ENCODE measurements around the gene ARHGAP24.
"Not testable (repeated sequence)": the region's sequence is repeated elsewhere in the genome, so short reads cannot be mapped to it uniquely, and the experiment has no call there.

ARHGAP24 gene

DNA sequence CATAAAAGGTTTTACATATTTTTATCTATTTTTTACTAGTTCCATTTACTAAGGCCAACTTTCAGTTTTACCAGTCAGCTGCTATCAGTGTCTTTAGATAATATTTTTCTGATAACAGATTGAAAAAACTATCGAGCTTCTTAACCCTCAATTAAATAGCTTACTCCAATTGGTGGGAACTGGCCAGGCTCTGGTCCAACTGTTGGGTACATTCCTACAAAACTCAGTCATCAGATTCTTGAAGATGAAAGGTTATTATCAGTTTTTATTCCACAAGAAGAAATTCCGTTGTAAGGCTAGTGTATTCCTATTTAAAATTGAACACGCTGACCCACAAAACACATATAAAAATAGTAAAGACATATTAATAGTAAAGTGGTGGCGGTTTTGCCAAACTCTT lies 538.7 kb downstream of the ARHGAP24 start:
- Histone ChIP-seq H3K4me1 (ENCODE audit: insufficient read depth, poor library complexity, severe bottlenecking) (peaks cover 3% of the 10 kb centered on the region), H3K36me3 (ENCODE audit: low read depth) (no peaks in the 10 kb centered on the region), H3K27me3 (ENCODE audit: insufficient read depth, poor library complexity, severe bottlenecking) (no peaks in the 10 kb centered on the region), H3K27ac (ENCODE audit: poor library complexity, severe bottlenecking) (no peak overlapping the region), H3K9me3 (ENCODE audit: severe bottlenecking) (no peaks in the 10 kb centered on the region), H3K4me3 (ENCODE audit: severe bottlenecking) (no peak overlapping the region)
- no peak for DNase-seq (ENCODE audit: low spot score)
- TF ChIP-seq, protein P1, sequence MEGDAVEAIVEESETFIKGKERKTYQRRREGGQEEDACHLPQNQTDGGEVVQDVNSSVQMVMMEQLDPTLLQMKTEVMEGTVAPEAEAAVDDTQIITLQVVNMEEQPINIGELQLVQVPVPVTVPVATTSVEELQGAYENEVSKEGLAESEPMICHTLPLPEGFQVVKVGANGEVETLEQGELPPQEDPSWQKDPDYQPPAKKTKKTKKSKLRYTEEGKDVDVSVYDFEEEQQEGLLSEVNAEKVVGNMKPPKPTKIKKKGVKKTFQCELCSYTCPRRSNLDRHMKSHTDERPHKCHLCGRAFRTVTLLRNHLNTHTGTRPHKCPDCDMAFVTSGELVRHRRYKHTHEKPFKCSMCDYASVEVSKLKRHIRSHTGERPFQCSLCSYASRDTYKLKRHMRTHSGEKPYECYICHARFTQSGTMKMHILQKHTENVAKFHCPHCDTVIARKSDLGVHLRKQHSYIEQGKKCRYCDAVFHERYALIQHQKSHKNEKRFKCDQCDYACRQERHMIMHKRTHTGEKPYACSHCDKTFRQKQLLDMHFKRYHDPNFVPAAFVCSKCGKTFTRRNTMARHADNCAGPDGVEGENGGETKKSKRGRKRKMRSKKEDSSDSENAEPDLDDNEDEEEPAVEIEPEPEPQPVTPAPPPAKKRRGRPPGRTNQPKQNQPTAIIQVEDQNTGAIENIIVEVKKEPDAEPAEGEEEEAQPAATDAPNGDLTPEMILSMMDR (IDR thresholded peaks at IDR 0.05; ENCODE audit: poor library complexity, severe bottlenecking) = no peak
- ATAC-seq (ENCODE audit: low read depth) = no peak

DNA sequence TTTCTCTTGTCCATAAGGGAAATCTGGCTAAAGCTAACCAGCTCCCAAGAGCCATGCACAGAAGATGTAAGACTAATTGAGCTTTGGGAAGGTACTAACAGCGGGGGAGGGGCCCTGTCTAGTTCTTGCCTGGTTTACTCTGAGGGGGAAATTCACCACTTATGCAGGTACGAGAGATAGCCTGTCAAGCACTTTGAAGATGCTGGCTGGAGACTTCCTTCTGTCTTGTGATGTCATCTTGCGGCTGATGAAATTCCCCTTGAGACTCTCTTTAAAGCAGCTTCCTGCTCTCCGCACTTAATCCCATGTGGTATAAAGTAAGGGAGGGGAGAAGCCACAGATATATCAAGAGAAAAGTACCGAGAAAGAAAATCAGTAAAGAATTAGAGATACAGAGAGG lies 539.6 kb downstream of the ARHGAP24 start:
- Histone ChIP-seq H3K27ac (ENCODE audit: poor library complexity, severe bottlenecking) (no peak overlapping the region), H3K27me3 (ENCODE audit: insufficient read depth, poor library complexity, severe bottlenecking) (no peaks in the 10 kb centered on the region), H3K9me3 (ENCODE audit: severe bottlenecking) (no peaks in the 10 kb centered on the region), H3K36me3 (ENCODE audit: low read depth) (no peaks in the 10 kb centered on the region), H3K4me1 (ENCODE audit: insufficient read depth, poor library complexity, severe bottlenecking) (peaks cover 3% of the 10 kb centered on the region), H3K4me3 (ENCODE audit: severe bottlenecking) (no peak overlapping the region)
- TF ChIP-seq, protein P1 (IDR thresholded peaks at IDR 0.05; ENCODE audit: poor library complexity, severe bottlenecking) = no peak
- ATAC-seq (ENCODE audit: low read depth) (no peak), DNase-seq (ENCODE audit: low spot score) (no peak)

DNA sequence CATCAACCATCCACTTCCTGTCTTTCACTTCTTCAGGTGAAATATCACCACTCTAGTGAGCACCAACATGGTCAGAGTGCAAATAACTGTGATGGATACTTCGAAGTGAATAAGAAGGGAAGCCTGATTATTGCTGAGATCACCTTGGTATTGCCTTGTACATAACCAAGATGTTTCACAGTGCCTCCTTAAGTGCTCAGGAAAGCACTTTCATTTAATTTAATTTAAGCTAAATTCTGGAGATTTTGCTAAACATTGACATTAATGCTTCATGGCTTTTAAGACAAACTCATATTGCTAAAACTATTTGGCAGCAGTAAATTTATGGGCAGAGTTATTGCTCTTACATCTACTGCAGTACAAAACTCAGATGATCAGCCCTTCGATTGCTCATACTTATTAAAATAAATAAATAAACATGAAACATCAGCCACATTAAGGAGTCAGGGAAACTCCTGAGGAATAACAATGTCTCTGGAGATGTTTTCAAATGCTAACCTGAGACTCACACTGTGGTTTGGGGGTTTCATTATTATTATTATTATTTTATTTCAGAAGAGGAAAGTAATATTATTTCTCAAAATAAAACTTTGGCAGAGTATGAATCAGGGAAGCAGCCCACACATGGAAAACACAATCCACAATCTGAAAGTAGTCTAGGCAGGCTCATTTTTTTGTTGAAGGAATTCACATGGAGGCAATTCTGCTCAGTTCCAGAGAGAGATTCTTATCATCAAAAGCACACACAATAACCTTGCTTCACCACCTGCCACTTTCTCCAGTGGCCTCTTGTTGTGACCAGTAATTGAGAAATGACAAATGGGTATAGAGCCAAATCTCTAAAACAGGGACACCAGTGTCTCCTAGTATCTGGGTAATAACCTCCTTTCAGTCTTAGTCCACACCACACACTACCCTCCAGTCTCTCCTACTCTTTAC lies 540.7 kb downstream of the ARHGAP24 start:
- Histone ChIP-seq H3K4me3 (ENCODE audit: severe bottlenecking) (no peak overlapping the region), H3K36me3 (ENCODE audit: low read depth) (no peaks in the 10 kb centered on the region), H3K27me3 (ENCODE audit: insufficient read depth, poor library complexity, severe bottlenecking) (no peaks in the 10 kb centered on the region), H3K4me1 (ENCODE audit: insufficient read depth, poor library complexity, severe bottlenecking) (peaks cover 3% of the 10 kb centered on the region), H3K27ac (ENCODE audit: poor library complexity, severe bottlenecking) (no peak overlapping the region), H3K9me3 (ENCODE audit: severe bottlenecking) (no peaks in the 10 kb centered on the region)
- no peak for DNase-seq (ENCODE audit: low spot score)
- TF ChIP-seq, protein P1 (IDR thresholded peaks at IDR 0.05; ENCODE audit: poor library complexity, severe bottlenecking) = no peak
- no peak for ATAC-seq (ENCODE audit: low read depth)

DNA sequence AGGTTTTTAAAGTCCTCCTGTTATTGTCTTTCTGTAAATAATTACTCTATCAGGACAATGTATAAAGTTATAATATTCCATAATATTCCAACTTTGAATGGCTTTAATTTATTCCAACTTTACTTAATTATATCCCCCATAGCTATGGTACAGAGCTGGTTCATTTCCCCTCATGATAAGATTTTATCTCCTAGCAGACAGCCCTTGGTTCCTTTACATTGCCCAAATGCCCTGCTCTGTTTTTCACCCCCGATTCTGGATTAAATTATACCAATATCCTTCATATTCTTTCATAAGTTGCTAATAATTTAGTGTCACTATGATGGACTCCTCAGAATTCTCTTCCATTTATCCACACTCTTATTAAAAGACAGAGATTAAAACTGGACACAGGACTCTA lies 544.4 kb downstream of the ARHGAP24 start:
- Histone ChIP-seq H3K27me3 (ENCODE audit: insufficient read depth, poor library complexity, severe bottlenecking) (no peaks in the 10 kb centered on the region), H3K36me3 (ENCODE audit: low read depth) (no peaks in the 10 kb centered on the region), H3K4me3 (ENCODE audit: severe bottlenecking) (no peak overlapping the region), H3K4me1 (ENCODE audit: insufficient read depth, poor library complexity, severe bottlenecking) (no peaks in the 10 kb centered on the region), H3K27ac (ENCODE audit: poor library complexity, severe bottlenecking) (no peak overlapping the region), H3K9me3 (ENCODE audit: severe bottlenecking) (no peaks in the 10 kb centered on the region)
- TF ChIP-seq, protein P1 (IDR thresholded peaks at IDR 0.05; ENCODE audit: poor library complexity, severe bottlenecking) = no peak
- DNase-seq (ENCODE audit: low spot score) = no peak
- no peak for ATAC-seq (ENCODE audit: low read depth)

DNA sequence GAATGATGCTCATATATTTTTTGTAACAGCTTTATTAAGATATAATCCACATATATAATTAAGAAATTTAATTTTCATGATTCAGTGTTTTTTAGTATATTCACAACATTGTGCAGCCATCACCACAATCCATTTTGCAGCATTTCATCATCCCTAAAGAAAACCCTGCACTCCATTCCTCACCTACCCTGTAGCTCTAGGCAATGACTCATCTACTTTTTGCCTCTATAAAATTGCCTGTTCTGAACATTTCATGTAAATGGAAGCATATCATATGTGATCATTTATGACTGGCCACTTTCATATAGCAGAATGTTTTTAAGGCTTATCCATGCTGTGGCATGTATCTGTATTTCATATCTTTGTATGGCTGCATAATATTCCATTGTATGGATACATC lies 545.0 kb downstream of the ARHGAP24 start:
- no peaks in the 10 kb centered on the region for H3K27me3 ChIP-seq (ENCODE audit: insufficient read depth, poor library complexity, severe bottlenecking)
- H3K4me1 ChIP-seq (ENCODE audit: insufficient read depth, poor library complexity, severe bottlenecking) = no peaks in the 10 kb centered on the region
- H3K4me3 ChIP-seq (ENCODE audit: severe bottlenecking) = no peak overlapping the region
- ATAC-seq (ENCODE audit: low read depth) = no peak; the same call in 2 of the 3 replicates
- H3K36me3 ChIP-seq (ENCODE audit: low read depth) = no peaks in the 10 kb centered on the region
- no peak for DNase-seq (ENCODE audit: low spot score)
- no peak overlapping the region for H3K27ac ChIP-seq (ENCODE audit: poor library complexity, severe bottlenecking)
- TF ChIP-seq, protein P1 (IDR thresholded peaks at IDR 0.05; ENCODE audit: poor library complexity, severe bottlenecking) = no peak
- no peaks in the 10 kb centered on the region for H3K9me3 ChIP-seq (ENCODE audit: severe bottlenecking)

DNA sequence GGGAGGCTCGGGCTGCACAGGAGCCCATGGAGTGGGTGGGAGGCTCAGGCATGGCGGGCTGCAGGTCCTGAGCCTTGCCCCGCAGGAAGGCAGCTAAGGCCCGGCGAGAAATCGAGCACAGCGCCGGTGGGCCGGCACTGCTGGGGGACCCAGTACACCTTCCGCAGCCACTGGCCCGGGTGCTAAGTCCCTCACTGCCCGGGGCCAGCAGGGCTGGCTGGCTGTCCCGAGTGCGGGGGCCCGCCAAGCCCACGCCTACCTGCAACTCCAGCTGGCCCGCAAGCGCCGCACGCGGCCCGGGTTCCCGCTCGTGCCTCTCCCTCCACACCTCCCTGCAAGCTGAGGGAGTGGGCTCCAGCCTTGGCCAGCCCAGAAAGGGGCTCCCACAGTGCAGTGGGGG lies 546.7 kb downstream of the ARHGAP24 start:
- not testable (repeated sequence) for H3K4me1 ChIP-seq (ENCODE audit: insufficient read depth, poor library complexity, severe bottlenecking); H3K27ac ChIP-seq (ENCODE audit: poor library complexity, severe bottlenecking); DNase-seq (ENCODE audit: low spot score); H3K4me3 ChIP-seq (ENCODE audit: severe bottlenecking); H3K36me3 ChIP-seq (ENCODE audit: low read depth); H3K9me3 ChIP-seq (ENCODE audit: severe bottlenecking); H3K27me3 ChIP-seq (ENCODE audit: insufficient read depth, poor library complexity, severe bottlenecking); ATAC-seq (ENCODE audit: low read depth)
